ENCODE results near the gene TMEM135. TPM values are rescaled to one million over a fixed set of nuclear protein-coding genes. Genes with fewer than 3 reads are reported as not detected.

The TMEM135 gene
- total RNA-seq, 1 donor from 2014 or later: 16.4 TPM

GRCh38 chr11:87063982-87064381 is 26.2 kb downstream of the TMEM135 start:
- peaks cover 4% of the 10 kb centered on the region for H3K36me3 ChIP-seq
- no peak for DNase-seq
- H3K9me3 ChIP-seq (replicated peaks): no peaks in the 10 kb centered on the region
- intact Hi-C loops (cut with micrococcal nuclease): no loop called here
- peaks cover 15% of the 10 kb centered on the region for H3K4me1 ChIP-seq
- TF ChIP-seq CTCF (IDR thresholded peaks at IDR 0.05; ENCODE audit: borderline replicate concordance): no peak
- H3K27ac ChIP-seq (replicated peaks): no peak overlapping the region
- no peaks in the 10 kb centered on the region for H3K27me3 ChIP-seq (ENCODE audit: low read depth)
- H3K4me3 ChIP-seq: no peak overlapping the region

GRCh38 chr11:87072787-87073186 is 35.1 kb downstream of the TMEM135 start:
- no peak for TF ChIP-seq CTCF (IDR thresholded peaks at IDR 0.05; ENCODE audit: borderline replicate concordance)
- H3K4me1 ChIP-seq: no peaks in the 10 kb centered on the region

DNA sequence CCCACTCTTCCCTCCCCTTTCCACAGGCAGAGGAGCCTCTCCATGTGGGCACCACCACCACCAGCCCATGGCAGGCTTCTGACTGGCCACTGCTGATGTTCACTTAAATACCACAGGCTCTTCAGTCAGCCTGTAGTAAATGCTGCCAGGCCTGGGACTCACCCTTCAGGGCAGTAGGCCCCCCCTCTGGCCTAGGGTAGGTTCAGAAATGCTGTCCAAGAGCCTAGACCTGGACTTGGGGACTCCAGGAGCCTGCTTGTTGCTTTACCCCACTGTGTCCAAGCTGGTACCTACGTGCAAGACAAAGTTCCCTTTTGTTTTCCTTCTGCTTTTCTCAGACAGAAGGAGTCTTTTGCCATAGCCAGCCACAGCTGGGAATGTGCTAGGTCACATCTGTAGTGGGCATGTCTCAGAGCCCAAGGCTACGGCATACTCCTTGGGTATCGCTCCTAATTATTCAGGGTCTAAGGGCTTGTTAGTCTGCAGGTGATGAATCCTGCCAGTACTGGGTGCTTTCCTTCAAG is 38.6 kb downstream of the TMEM135 start:
- intact Hi-C loops (cut with micrococcal nuclease): no loop called here
- TF ChIP-seq CTCF (IDR thresholded peaks at IDR 0.05; ENCODE audit: borderline replicate concordance): no peak

More at GRCh38 chr11:87072787-87073186, 35.1 kb downstream of the TMEM135 start:
- no peaks in the 10 kb centered on the region for H3K27me3 ChIP-seq (ENCODE audit: low read depth)
- H3K4me3 ChIP-seq: no peak overlapping the region
- H3K36me3 ChIP-seq: peaks cover 79% of the 10 kb centered on the region
- H3K9me3 ChIP-seq (replicated peaks): peaks cover 10% of the 10 kb centered on the region
- no peak for DNase-seq
- intact Hi-C loops (cut with micrococcal nuclease): no loop called here
- no peak overlapping the region for H3K27ac ChIP-seq (replicated peaks)

GRCh38 chr11:87076874-87077429 is 39.2 kb downstream of the TMEM135 start:
- Histone ChIP-seq H3K4me1 (no peaks in the 10 kb centered on the region), H3K27ac (replicated peaks) (no peak overlapping the region), H3K4me3 (no peak overlapping the region), H3K27me3 (ENCODE audit: low read depth) (no peaks in the 10 kb centered on the region), H3K9me3 (replicated peaks) (peaks cover 10% of the 10 kb centered on the region), H3K36me3 (peaks cover 58% of the 10 kb centered on the region)
- intact Hi-C loops (cut with micrococcal nuclease): no loop called here
- DNase-seq: no peak
- no peak for TF ChIP-seq CTCF (IDR thresholded peaks at IDR 0.05; ENCODE audit: borderline replicate concordance)

More for the DNA sequence above, 38.6 kb downstream of the TMEM135 start:
- Histone ChIP-seq H3K36me3 (peaks cover 61% of the 10 kb centered on the region), H3K27ac (replicated peaks) (no peak overlapping the region), H3K4me3 (no peak overlapping the region), H3K27me3 (ENCODE audit: low read depth) (no peaks in the 10 kb centered on the region), H3K4me1 (no peaks in the 10 kb centered on the region), H3K9me3 (replicated peaks) (peaks cover 10% of the 10 kb centered on the region)
- DNase-seq: no peak

- no peak for DNase-seq
- intact Hi-C loops (cut with micrococcal nuclease): loop anchor here (10.0 kb wide), 1 partner anchor 193 kb away; no protein-coding TSS in a partner anchor
- Histone ChIP-seq H3K27me3 (ENCODE audit: low read depth) (no peaks in the 10 kb centered on the region), H3K9me3 (replicated peaks) (peaks cover 10% of the 10 kb centered on the region), H3K4me1 (peaks cover 6% of the 10 kb centered on the region), H3K27ac (replicated peaks) (no peak overlapping the region), H3K36me3 (peaks cover 16% of the 10 kb centered on the region), H3K4me3 (peak overlapping the region; percentile 35)
- TF ChIP-seq CTCF (IDR thresholded peaks at IDR 0.05; ENCODE audit: borderline replicate concordance): no peak
Observed at GRCh38 chr11:87081358-87081757, 43.6 kb downstream of the TMEM135 start.
